PC-9 (cell line): Measurements from ENCODE around the gene CEMIP2. TPM values are rescaled to one million over a fixed set of nuclear protein-coding genes. Genes with fewer than 3 reads are reported as not detected.

Experiments used
- Bru-seq: library from RNA; stranded (reverse); fragments of 400-500 nt; gene quantifications from one replicate; lab custom pipeline; 2021; lab: Mats Ljungman, UMichigan
- BruChase-seq, 2 experiments: library from RNA; stranded (reverse); fragments of 400-500 nt; gene quantifications; one replicate each; lab custom pipeline; 2021; lab: Mats Ljungman, UMichigan
- BruUV-seq: library from RNA; stranded (reverse); fragments of 400-500 nt; replicated peaks from 2 replicates; lab custom pipeline; 2021; lab: Mats Ljungman, UMichigan
- CTCF ChIA-PET: fragments of 300-600 bp; sonication (Branson Sonifier 250); formaldehyde crosslinking; loops from one replicate; lab custom pipeline; 2022; ENCODE audit warnings: antibody characterized with exemption; lab: Charles Lee
- POLR2A ChIA-PET: fragments of 300-600 bp; sonication (Branson Sonifier 250); formaldehyde crosslinking; loops from one replicate; lab custom pipeline; 2022; ENCODE audit warnings: antibody characterized with exemption; ENCODE audit not compliant: unreplicated experiment; lab: Charles Lee
- DNase-seq, 2 experiments: peaks; one replicate each; pipeline versions ENCODE4 v3.0.0 to v3.0.0-alpha.2; 2015 to 2022; ENCODE audit warnings: mixed read lengths in 1 of 2
- H2AFZ ChIP-seq: fragments of 200-600 bp; sonication (generic); 2 replicates; pipeline ENCODE4 v1.8.1; 2017; ENCODE audit warnings: antibody characterized with exemption
- H3F3A ChIP-seq: fragments of 200-600 bp; sonication (generic); 2 replicates; pipeline ENCODE4 v1.8.1; 2017; ENCODE audit warnings: antibody characterized with exemption, mild to moderate bottlenecking, low read depth; ENCODE audit not compliant: insufficient read depth
- H3K27ac ChIP-seq: fragments of 200-600 bp; sonication (generic); 2 replicates; pipeline ENCODE4 v1.6.1; 2016; ENCODE audit warnings: mixed run types
- H3K27me3 ChIP-seq: fragments of 200-600 bp; sonication (generic); 2 replicates; pipeline ENCODE4 v1.6.1; 2016; ENCODE audit warnings: low read depth, mixed run types; ENCODE audit not compliant: insufficient read depth
- H3K36me3 ChIP-seq: fragments of 200-600 bp; sonication (generic); 2 replicates; pipeline ENCODE4 v1.6.1; 2016; ENCODE audit warnings: low read depth, mixed run types
- H3K4me1 ChIP-seq: fragments of 200-600 bp; sonication (generic); replicated peaks from 2 replicates; pipeline ENCODE4 v1.6.1; 2016; ENCODE audit warnings: mixed run types; ENCODE audit not compliant: insufficient read depth
- H3K4me2 ChIP-seq: fragments of 200-600 bp; sonication (generic); 2 replicates; pipeline ENCODE4 v1.6.1; 2017; ENCODE audit warnings: mixed run types
- H3K4me3 ChIP-seq: fragments of 200-600 bp; sonication (generic); 2 replicates; pipeline ENCODE4 v1.6.1; 2016; ENCODE audit warnings: mixed run types
- H3K79me2 ChIP-seq: fragments of 200-600 bp; sonication (generic); 2 replicates; pipeline ENCODE4 v1.6.1; 2017; ENCODE audit warnings: low read depth, mixed run types
- H3K9me2 ChIP-seq: fragments of 200-600 bp; sonication (generic); 2 replicates; pipeline ENCODE4 v1.8.1; 2017; ENCODE audit warnings: mild to moderate bottlenecking; ENCODE audit not compliant: insufficient read depth
- H3K9me3 ChIP-seq: fragments of 200-600 bp; sonication (generic); 2 replicates; pipeline ENCODE4 v1.8.1; 2016; ENCODE audit warnings: low read depth; ENCODE audit not compliant: insufficient read depth
- H4K20me1 ChIP-seq: fragments of 200-600 bp; sonication (generic); 2 replicates; pipeline ENCODE4 v1.8.1; 2017; ENCODE audit not compliant: insufficient read depth
- CTCF ChIP-seq: fragments of 200-600 bp; sonication (generic); conservative IDR thresholded peaks from 2 replicates; pipeline ENCODE4 v1.6.1; 2017; ENCODE audit warnings: mixed run types, antibody characterized with exemption, mild to moderate bottlenecking, moderate library complexity
- EZH2 ChIP-seq: fragments of 200-600 bp; sonication (generic); IDR thresholded peaks from 2 replicates; pipeline ENCODE4 v1.8.0; 2017; ENCODE audit warnings: antibody characterized with exemption, low read depth
- intact Hi-C: fragments of 100-400 bp; cut with micrococcal nuclease; formaldehyde crosslinking; loops from one replicate; pipeline ENCODE4 v1.10.0; 2022; ENCODE audit not compliant: unreplicated experiment
- long read RNA-seq: library from polyadenylated mRNA; stranded (forward); transcript quantifications from one replicate; pipeline ENCODE4 v2.0.0, GENCODE V29; 2022
- total RNA-seq: library from RNA; stranded (reverse); gene quantifications from 2 replicates; pipeline ENCODE4 v1.2.3, GENCODE V29; 2021

The CEMIP2 gene
- total RNA-seq (60.7 and 77.0 TPM in 2 replicates), Bru-seq, nascent RNA (percentile 96 among the genes with signal in this experiment), BruChase-seq, experiment 1, labeled RNA remaining after a 2-hour chase (percentile 96 among the genes with signal in this experiment), BruChase-seq, experiment 2, labeled RNA remaining after a 6-hour chase (percentile 93 among the genes with signal in this experiment)
- long read RNA-seq, full-length matches to known transcripts = 5 of 22 reads
- long read RNA-seq, partial matches to known transcripts = 2 of 22 reads
- long read RNA-seq, other reads (novel, unspliced or antisense) = 15 of 22 reads

- intact Hi-C loops = loop anchor here (1.0 to 10.0 kb wide), 7 partner anchors 42 to 483 kb away; no protein-coding TSS in a partner anchor
- H4K20me1 ChIP-seq = peaks cover 23% of the 10 kb centered on the region
- CTCF ChIA-PET = interaction anchor here (0.6 to 2.2 kb wide), 3 partner anchors 15 to 164 kb away, joined by 3 to 6 read pairs (median 4); no protein-coding TSS in a partner anchor
These were observed at the start of gene CEMIP2 for GRCh38 chr9:71768388-71769174. TSS of gene CEMIP2 (minus strand) at chr9:71768513. CDS start at chr9:71750373, 18,140 bp downstream.

GRCh38 chr9:71816916-71817451, 48.7 kb upstream of the CEMIP2 start:
- ChIA-PET POLR2A (no interaction called here), CTCF (no interaction called here)
- H3K9me2 ChIP-seq = no peaks in the 10 kb centered on the region
- H3K79me2 ChIP-seq = no peaks in the 10 kb centered on the region
- no peak overlapping the region for H3K27ac ChIP-seq
- H2AFZ ChIP-seq = no peak overlapping the region
- intact Hi-C loops = no loop called here
- H3K9me3 ChIP-seq = no peaks in the 10 kb centered on the region
- no peaks in the 10 kb centered on the region for H3K36me3 ChIP-seq
- no peak overlapping the region for H3K4me2 ChIP-seq
- DNase-seq = no peak
- H4K20me1 ChIP-seq = no peaks in the 10 kb centered on the region
- no peak for TF ChIP-seq CTCF
- TF ChIP-seq EZH2 = no peak
- H3F3A ChIP-seq = no peaks in the 10 kb centered on the region
- H3K27me3 ChIP-seq = no peaks in the 10 kb centered on the region
- H3K4me1 ChIP-seq = no peaks in the 10 kb centered on the region
- H3K4me3 ChIP-seq = no peak overlapping the region
- BruUV-seq = no TSS peak

More at GRCh38 chr9:71768388-71769174, at the start of gene CEMIP2:
- H3K27me3 ChIP-seq = no peaks in the 10 kb centered on the region
- H3K4me3 ChIP-seq = peak within 1 kb of the TSS; percentile 81
- H2AFZ ChIP-seq = peak within 1 kb of the TSS; percentile 84
- no peaks in the 10 kb centered on the region for H3K36me3 ChIP-seq
- no TSS peak for BruUV-seq
- H3K4me1 ChIP-seq = peaks cover 49% of the 10 kb centered on the region
- TF ChIP-seq CTCF (no peak), EZH2 (no peak)
- peak; percentile 70 to 93 for DNase-seq
- peak within 1 kb of the TSS; percentile 68 for H3K27ac ChIP-seq
- H3K4me2 ChIP-seq = peak within 1 kb of the TSS; percentile 94
- peaks cover 21% of the 10 kb centered on the region; the same call in 1 of the 2 replicates for H3F3A ChIP-seq
- no peaks in the 10 kb centered on the region for H3K9me3 ChIP-seq
- H3K79me2 ChIP-seq = peaks cover 45% of the 10 kb centered on the region
- no peaks in the 10 kb centered on the region for H3K9me2 ChIP-seq
- POLR2A ChIA-PET = interaction anchor here (0.6 to 1.0 kb wide), 6 partner anchors 9 to 1878 kb away, joined by 3 to 7 read pairs (median 4); no protein-coding TSS in a partner anchor

- no peaks in the 10 kb centered on the region for H3K4me1 ChIP-seq
- ChIA-PET POLR2A (no interaction called here), CTCF (no interaction called here)
- no peaks in the 10 kb centered on the region for H3K9me3 ChIP-seq
- intact Hi-C loops = no loop called here
- no peak overlapping the region for H3K4me3 ChIP-seq
- H3K27ac ChIP-seq = no peak overlapping the region
- no peak for DNase-seq
- no peaks in the 10 kb centered on the region for H3K9me2 ChIP-seq
- no peak overlapping the region for H3K4me2 ChIP-seq
- BruUV-seq = no TSS peak
- H3K27me3 ChIP-seq = no peaks in the 10 kb centered on the region
- no peak for TF ChIP-seq EZH2
- TF ChIP-seq CTCF = no peak
- H2AFZ ChIP-seq = no peak overlapping the region
- H3F3A ChIP-seq = no peaks in the 10 kb centered on the region
- H3K79me2 ChIP-seq = no peaks in the 10 kb centered on the region
- no peaks in the 10 kb centered on the region for H4K20me1 ChIP-seq
- no peaks in the 10 kb centered on the region for H3K36me3 ChIP-seq
These were observed 46.5 kb upstream of the CEMIP2 start for GRCh38 chr9:71814815-71815214.
